Esophagus mucosa (tissue), 1 donor: ENCODE data around the gene SLC6A11. TPM values are rescaled to one million over a fixed set of nuclear protein-coding genes. Genes with fewer than 3 reads are reported as not detected.
A peak's percentile ranks its signal among the peaks of the same experiment; 100 is the strongest.

Source experiments
- ATAC-seq: fragments of 200-7000 bp; cut with Tn5 transposase; one replicate; pipeline ENCODE4 v1.9.1; 2020
- total RNA-seq: library from RNA; stranded (reverse); gene quantifications from one replicate; pipeline ENCODE4 v1.2.4, GENCODE V29; 2023
- donor health status: DM: yes; HTN: yes; CAD: no.

The SLC6A11 gene
- total RNA-seq, 1 donor from 2014 or later, result 7.8 TPM

GRCh38 chr3:10843378-10843777, 27.4 kb downstream of the SLC6A11 start:
- ATAC-seq, result no peak

GRCh38 chr3:10845001-10845761, 29.2 kb downstream of the SLC6A11 start:
- ATAC-seq, result no peak

- ATAC-seq, result no peak
These were observed 30.0 kb downstream of the SLC6A11 start for GRCh38 chr3:10845839-10846656.

GRCh38 chr3:10846657-10846975, 30.6 kb downstream of the SLC6A11 start:
- ATAC-seq, result no peak

GRCh38 chr3:10848261-10848660, 32.2 kb downstream of the SLC6A11 start:
- ATAC-seq, result peak; percentile 41

- no peak for ATAC-seq
These were observed 36.2 kb downstream of the SLC6A11 start for GRCh38 chr3:10852066-10852808.

GRCh38 chr3:10855083-10855870, 39.2 kb downstream of the SLC6A11 start:
- no peak for ATAC-seq

- ATAC-seq, result no peak
These were observed 40.0 kb downstream of the SLC6A11 start for GRCh38 chr3:10855871-10856662.

- no peak for ATAC-seq
These were observed 41.2 kb downstream of the SLC6A11 start for GRCh38 chr3:10857235-10857634.

- no peak for ATAC-seq
These were observed 42.1 kb downstream of the SLC6A11 start for GRCh38 chr3:10858091-10858490.

- ATAC-seq, result no peak
These were observed 51.4 kb downstream of the SLC6A11 start for GRCh38 chr3:10867384-10867783.

- ATAC-seq, result peak; percentile 78
These were observed 53.4 kb downstream of the SLC6A11 start for GRCh38 chr3:10869460-10869859.

GRCh38 chr3:10870296-10870695, 54.3 kb downstream of the SLC6A11 start:
- ATAC-seq, result no peak

- ATAC-seq, result no peak
These were observed 57.4 kb downstream of the SLC6A11 start for GRCh38 chr3:10873415-10873814.

GRCh38 chr3:10875914-10876313, 59.9 kb downstream of the SLC6A11 start:
- no peak for ATAC-seq

- no peak for ATAC-seq
These were observed 60.6 kb downstream of the SLC6A11 start for GRCh38 chr3:10876661-10877060.

- ATAC-seq, result peak; percentile 15
These were observed 66.8 kb downstream of the SLC6A11 start for GRCh38 chr3:10882851-10883250.

- peak; percentile 30 for ATAC-seq
These were observed 67.6 kb downstream of the SLC6A11 start for GRCh38 chr3:10883478-10884234.

- ATAC-seq, result no peak
These were observed 71.0 kb downstream of the SLC6A11 start for GRCh38 chr3:10887015-10887414.

GRCh38 chr3:10888518-10889090, 72.6 kb downstream of the SLC6A11 start:
- no peak for ATAC-seq
